ENCODE measurements around the gene PCNX4. TPM values are rescaled to one million over a fixed set of nuclear protein-coding genes. Genes with fewer than 3 reads are reported as not detected.
"Not testable (repeated sequence)": the region's sequence is repeated elsewhere in the genome, so short reads cannot be mapped to it uniquely, and the experiment has no call there.

The PCNX4 gene
- total RNA-seq, 1 donor from 2014 or later = 39.8 TPM

DNA sequence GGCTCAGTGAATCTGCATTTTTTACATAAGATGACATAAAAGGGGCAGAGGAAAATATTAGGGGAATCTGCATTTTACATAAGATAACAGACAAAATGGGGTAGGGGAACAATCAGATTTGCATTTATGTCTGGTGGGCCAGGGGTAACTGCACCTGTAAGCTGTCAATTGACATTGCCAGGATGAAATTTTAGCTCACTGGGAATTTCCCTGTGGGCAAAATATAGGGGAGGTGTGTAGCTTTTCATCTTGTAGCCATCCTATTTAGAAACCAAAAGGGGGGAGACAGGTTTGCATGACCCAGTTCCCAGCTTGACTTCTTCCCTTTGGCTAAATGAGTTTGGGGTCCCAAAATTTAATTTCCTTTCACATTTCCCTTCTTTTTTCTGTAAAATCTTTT is 3.5 kb downstream of the PCNX4 start:
- no peak for FAIRE-seq
- TF ChIP-seq, protein P1, sequence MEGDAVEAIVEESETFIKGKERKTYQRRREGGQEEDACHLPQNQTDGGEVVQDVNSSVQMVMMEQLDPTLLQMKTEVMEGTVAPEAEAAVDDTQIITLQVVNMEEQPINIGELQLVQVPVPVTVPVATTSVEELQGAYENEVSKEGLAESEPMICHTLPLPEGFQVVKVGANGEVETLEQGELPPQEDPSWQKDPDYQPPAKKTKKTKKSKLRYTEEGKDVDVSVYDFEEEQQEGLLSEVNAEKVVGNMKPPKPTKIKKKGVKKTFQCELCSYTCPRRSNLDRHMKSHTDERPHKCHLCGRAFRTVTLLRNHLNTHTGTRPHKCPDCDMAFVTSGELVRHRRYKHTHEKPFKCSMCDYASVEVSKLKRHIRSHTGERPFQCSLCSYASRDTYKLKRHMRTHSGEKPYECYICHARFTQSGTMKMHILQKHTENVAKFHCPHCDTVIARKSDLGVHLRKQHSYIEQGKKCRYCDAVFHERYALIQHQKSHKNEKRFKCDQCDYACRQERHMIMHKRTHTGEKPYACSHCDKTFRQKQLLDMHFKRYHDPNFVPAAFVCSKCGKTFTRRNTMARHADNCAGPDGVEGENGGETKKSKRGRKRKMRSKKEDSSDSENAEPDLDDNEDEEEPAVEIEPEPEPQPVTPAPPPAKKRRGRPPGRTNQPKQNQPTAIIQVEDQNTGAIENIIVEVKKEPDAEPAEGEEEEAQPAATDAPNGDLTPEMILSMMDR (IDR thresholded peaks at IDR 0.05; ENCODE audit: insufficient read depth, low read length, severe bottlenecking) = no peak
- no peak overlapping the region for H3K4me3 ChIP-seq (ENCODE audit: low read depth, low read length)
- no peaks in the 10 kb centered on the region for H3K27me3 ChIP-seq (ENCODE audit: control insufficient read depth, insufficient read depth, low read length)
- DNase-seq (ENCODE audit: low read depth) = no peak
- no peaks in the 10 kb centered on the region for H3K36me3 ChIP-seq (ENCODE audit: control insufficient read depth, insufficient read depth, low read length)

DNA sequence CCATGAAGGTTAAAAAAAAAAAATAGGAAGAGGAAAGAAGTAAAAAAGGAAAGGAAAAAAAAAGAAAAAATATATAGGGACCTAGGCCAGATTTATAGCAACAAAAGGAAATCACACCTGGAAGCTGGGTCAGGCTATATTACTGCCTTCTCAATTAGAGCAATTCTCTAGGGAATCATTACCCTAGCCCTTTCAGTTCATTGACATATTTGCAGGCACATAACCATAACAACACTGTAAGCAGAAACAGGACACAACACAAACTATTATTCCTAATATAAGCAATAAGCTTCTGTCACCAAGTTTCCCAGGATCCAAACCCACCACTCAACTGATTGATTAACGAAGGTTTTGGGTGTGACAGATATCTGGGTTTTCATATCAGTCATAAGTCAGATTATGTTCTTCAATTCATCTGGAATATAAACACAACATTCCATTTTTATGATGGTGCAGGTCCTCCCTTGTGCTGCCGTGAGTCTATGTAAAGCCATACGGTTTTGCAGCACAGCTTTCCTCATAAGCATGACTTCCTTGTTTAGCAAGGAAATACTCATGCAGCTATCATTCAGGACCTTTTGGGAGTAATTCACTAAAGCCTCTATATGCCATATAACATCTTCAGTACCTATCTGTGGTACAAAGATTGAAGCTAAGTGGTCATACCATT is 4.2 kb downstream of the PCNX4 start:
- FAIRE-seq (no peak), DNase-seq (ENCODE audit: low read depth) (peak; percentile 78)
- no peak overlapping the region for H3K4me3 ChIP-seq (ENCODE audit: low read depth, low read length)

DNA sequence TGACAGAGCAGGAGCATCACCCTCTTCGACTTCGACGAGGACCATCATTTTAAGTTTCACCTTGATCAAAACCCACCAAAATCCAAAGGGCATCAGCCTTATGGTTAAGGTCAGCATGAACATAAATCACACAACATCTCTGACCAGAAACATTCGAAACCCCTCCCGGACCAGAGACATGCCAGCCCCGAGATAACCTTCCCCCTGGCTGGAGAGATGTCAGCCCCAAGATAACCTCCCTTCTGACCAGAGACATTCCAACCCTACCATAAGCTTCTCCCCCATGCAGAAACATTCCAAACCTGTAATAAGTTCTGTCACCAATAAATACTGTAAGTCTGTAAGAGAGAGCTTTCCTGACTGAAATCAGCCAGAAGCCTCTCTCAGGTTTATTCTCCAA is 6.3 kb downstream of the PCNX4 start:
- FAIRE-seq = no peak
- no peaks in the 10 kb centered on the region for H3K36me3 ChIP-seq (ENCODE audit: control insufficient read depth, insufficient read depth, low read length)
- TF ChIP-seq, protein P1 (IDR thresholded peaks at IDR 0.05; ENCODE audit: insufficient read depth, low read length, severe bottlenecking) = no peak
- no peak for DNase-seq (ENCODE audit: low read depth)
- no peaks in the 10 kb centered on the region for H3K27me3 ChIP-seq (ENCODE audit: control insufficient read depth, insufficient read depth, low read length)
- H3K4me3 ChIP-seq (ENCODE audit: low read depth, low read length) = no peak overlapping the region

More for the DNA sequence above, 4.2 kb downstream of the PCNX4 start:
- Histone ChIP-seq H3K27me3 (ENCODE audit: control insufficient read depth, insufficient read depth, low read length) (no peaks in the 10 kb centered on the region), H3K36me3 (ENCODE audit: control insufficient read depth, insufficient read depth, low read length) (no peaks in the 10 kb centered on the region)
- TF ChIP-seq, protein P1 (IDR thresholded peaks at IDR 0.05; ENCODE audit: insufficient read depth, low read length, severe bottlenecking) = no peak

DNA sequence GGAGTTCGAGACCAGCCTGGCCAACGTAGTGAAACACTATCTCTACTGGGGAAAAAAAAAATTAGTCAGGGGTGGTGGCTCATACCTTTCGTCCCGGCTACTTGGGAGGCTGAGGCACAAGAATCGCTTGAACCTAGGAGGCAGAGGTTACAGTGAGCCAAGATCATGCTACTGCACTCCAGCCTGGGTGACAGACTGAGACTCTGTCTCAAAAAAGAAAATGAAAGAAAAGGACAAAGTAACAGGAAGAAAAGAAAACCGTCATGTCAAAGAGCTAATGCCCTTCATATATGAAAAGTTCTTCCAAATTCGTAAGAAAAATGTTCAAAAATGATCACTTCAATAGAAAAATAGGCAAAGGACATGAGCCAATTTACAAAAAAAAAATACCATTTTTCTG is 8.1 kb downstream of the PCNX4 start:
- not testable (repeated sequence) for FAIRE-seq; H3K36me3 ChIP-seq (ENCODE audit: control insufficient read depth, insufficient read depth, low read length); DNase-seq (ENCODE audit: low read depth); H3K27me3 ChIP-seq (ENCODE audit: control insufficient read depth, insufficient read depth, low read length); H3K4me3 ChIP-seq (ENCODE audit: low read depth, low read length)

DNA sequence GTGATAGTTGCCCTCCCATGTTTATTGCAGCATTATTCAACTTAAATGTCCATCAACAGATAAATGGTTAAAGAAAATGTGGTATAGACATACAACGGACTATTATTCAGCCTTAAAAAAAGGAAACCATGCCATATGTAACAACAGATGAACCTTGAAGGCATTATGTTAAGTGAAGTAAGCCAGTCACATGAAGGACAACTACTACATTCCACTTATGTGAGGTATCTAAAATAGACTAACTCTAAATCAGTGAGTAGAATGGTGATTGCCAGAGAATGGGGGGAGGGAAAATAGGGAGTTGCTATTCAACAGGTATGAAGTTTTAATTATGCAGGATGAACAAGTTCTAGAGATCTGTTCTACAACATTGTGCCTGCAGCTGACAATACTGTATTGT is 10.1 kb downstream of the PCNX4 start:
- TF ChIP-seq, protein P1 (IDR thresholded peaks at IDR 0.05; ENCODE audit: insufficient read depth, low read length, severe bottlenecking) = no peak
- FAIRE-seq (no peak), DNase-seq (ENCODE audit: low read depth) (peak; percentile 13)

DNA sequence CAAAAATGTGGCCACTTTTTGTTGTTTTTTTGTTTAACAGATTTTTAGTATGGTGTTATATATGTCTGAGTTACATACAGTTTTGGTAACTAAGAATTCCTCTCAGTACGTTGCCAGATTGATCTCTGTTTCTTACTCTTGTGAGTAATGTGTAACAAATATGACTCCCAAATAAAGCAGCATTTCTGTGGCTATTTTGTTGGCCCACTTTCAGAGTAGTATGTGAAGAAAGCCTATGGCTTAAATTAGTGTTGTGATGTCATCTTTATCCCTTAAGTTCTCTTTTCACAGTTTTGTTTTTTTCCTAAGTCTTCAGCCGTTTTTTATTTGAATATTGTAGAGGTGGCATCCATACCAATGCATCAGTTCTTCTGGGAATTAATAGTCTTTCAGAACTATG is 10.7 kb downstream of the PCNX4 start:
- no peaks in the 10 kb centered on the region for H3K27me3 ChIP-seq (ENCODE audit: control insufficient read depth, insufficient read depth, low read length)
- FAIRE-seq (no peak), DNase-seq (ENCODE audit: low read depth) (peak; percentile 11)
- TF ChIP-seq, protein P1 (IDR thresholded peaks at IDR 0.05; ENCODE audit: insufficient read depth, low read length, severe bottlenecking) = no peak
- H3K4me3 ChIP-seq (ENCODE audit: low read depth, low read length) = no peak overlapping the region
- no peaks in the 10 kb centered on the region for H3K36me3 ChIP-seq (ENCODE audit: control insufficient read depth, insufficient read depth, low read length)

More for the DNA sequence above, 10.1 kb downstream of the PCNX4 start:
- H3K4me3 ChIP-seq (ENCODE audit: low read depth, low read length) = no peak overlapping the region
- no peaks in the 10 kb centered on the region for H3K27me3 ChIP-seq (ENCODE audit: control insufficient read depth, insufficient read depth, low read length)
- no peaks in the 10 kb centered on the region for H3K36me3 ChIP-seq (ENCODE audit: control insufficient read depth, insufficient read depth, low read length)
